ENCODE data around the gene ITFG2.

Gene ITFG2

GRCh38 chr12:2812290-2813213, at the start of gene ITFG2:
Gene ITFG2, plus strand, starts transcription at chr12:2812668. Its CDS starts 93 bp downstream, at chr12:2812761.
- no peak for TF ChIP-seq CTCF (IDR thresholded peaks at IDR 0.05)

GRCh38 chr12:2764398-2764797, 48.1 kb upstream of the ITFG2 start:
- TF ChIP-seq CTCF (IDR thresholded peaks at IDR 0.05) = no peak

GRCh38 chr12:2765052-2765451, 47.4 kb upstream of the ITFG2 start:
- no peak for TF ChIP-seq CTCF (IDR thresholded peaks at IDR 0.05)

GRCh38 chr12:2765608-2766007, 46.9 kb upstream of the ITFG2 start:
- TF ChIP-seq CTCF (IDR thresholded peaks at IDR 0.05) = no peak

DNA sequence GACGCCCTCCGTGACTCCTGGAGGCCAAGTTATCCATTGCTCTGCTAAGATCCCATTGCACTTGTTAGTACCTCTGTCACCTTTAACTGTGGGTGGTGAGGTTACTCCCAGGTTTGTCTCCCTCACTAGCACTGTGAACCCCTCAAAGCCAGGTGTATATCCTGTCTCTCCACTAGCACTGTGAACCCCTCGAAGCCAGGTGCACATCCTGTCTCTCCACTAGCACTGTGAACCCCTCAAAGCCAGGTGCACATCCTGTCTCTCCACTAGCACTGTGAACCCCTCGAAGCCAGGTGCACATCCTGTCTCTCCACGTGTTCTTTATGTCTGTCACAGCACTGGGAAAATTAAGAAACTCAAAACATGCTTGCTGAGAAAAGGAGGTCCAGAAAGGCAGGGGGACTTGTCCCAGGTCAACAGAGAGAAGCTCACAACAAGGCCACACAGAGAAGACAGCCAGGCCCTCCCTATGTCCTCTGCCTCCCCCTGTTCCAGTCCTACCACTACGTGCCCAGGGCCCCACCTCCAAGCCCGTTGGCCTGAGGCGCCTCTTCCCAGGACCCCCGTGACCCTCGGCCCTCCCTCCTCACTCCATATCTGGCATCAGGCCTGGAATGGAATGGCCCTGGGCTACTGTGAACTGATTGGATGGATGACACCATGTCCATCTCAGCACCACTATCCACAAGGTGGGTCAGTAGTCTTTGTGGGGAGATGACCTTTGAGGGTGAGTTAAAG, 44.1 kb upstream of the ITFG2 start:
- no peak for TF ChIP-seq CTCF (IDR thresholded peaks at IDR 0.05)

- no peak for TF ChIP-seq CTCF (IDR thresholded peaks at IDR 0.05)
Measured at GRCh38 chr12:2769866-2770533, 42.5 kb upstream of the ITFG2 start.

DNA sequence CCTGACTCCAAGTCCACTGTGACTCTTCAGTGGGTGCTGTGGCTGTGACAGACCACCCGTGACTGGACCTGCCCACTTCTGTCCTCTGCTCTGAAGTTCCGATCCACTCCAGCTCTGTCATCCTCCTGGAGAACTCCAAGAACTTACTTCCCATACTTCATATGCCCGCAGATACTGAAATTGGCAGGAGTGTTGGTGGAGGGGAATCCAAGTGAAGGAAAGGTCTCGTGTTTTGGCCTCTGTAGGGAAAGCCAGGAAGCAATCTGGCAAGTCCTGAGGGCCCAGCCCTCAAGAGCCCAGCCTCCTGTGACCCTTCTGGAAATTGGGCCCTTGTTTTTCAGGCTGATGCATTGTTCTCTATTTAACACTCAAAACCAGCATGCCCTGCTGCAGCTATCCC, 40.1 kb upstream of the ITFG2 start:
- no peak for TF ChIP-seq CTCF (IDR thresholded peaks at IDR 0.05)
